Calu3 (cell line): ENCODE results near the gene OR2T29. TPM values are rescaled to one million over a fixed set of nuclear protein-coding genes. Genes with fewer than 3 reads are reported as not detected.
"Not testable (repeated sequence)": the region's sequence is repeated elsewhere in the genome, so short reads cannot be mapped to it uniquely, and the experiment has no call there.

Experiments used
- BruUV-seq: library from RNA; stranded (reverse); fragments of 400-500 nt; replicated peaks from 2 replicates; lab custom pipeline; 2021; lab: Mats Ljungman, UMichigan
- CTCF ChIA-PET: fragments of 300-600 bp; sonication (Branson Sonifier 250); formaldehyde crosslinking; loops from one replicate; lab custom pipeline; 2022; ENCODE audit warnings: antibody characterized with exemption; lab: Charles Lee
- DNase-seq: peaks from one replicate; pipeline ENCODE4 v3.0.0; 2022
- H3K27ac Mint-ChIP-seq: one replicate; pipeline ENCODE4 v1.8.0; 2022; ENCODE audit warnings: mixed read lengths; ENCODE audit not compliant: unreplicated experiment
- H3K27me3 Mint-ChIP-seq: one replicate; pipeline ENCODE4 v1.8.0; 2022; ENCODE audit warnings: mixed read lengths; ENCODE audit not compliant: unreplicated experiment
- H3K36me3 Mint-ChIP-seq: one replicate; pipeline ENCODE4 v1.8.0; 2022; ENCODE audit warnings: mild to moderate bottlenecking, moderate library complexity, mixed read lengths; ENCODE audit not compliant: insufficient read depth, unreplicated experiment
- H3K4me1 Mint-ChIP-seq: one replicate; pipeline ENCODE4 v1.8.0; 2022; ENCODE audit warnings: mild to moderate bottlenecking, low read depth, mixed read lengths; ENCODE audit not compliant: unreplicated experiment
- H3K4me3 Mint-ChIP-seq: one replicate; pipeline ENCODE4 v1.8.0; 2022; ENCODE audit warnings: mild to moderate bottlenecking, low read depth, moderate library complexity, mixed read lengths; ENCODE audit not compliant: unreplicated experiment
- H3K9me3 Mint-ChIP-seq: one replicate; pipeline ENCODE4 v1.8.0; 2022; ENCODE audit warnings: low read depth, mixed read lengths; ENCODE audit not compliant: unreplicated experiment
- intact Hi-C: fragments of 100-400 bp; cut with micrococcal nuclease; formaldehyde crosslinking; loops from one replicate; pipeline ENCODE4 v1.10.0; 2022; ENCODE audit not compliant: unreplicated experiment
- total RNA-seq: library from RNA; stranded (reverse); gene quantifications from 2 replicates; pipeline ENCODE4 v1.2.3, GENCODE V29; 2022
- TF ChIP-seq, protein P1 (sequence below): fragments of 200-600 bp; IDR thresholded peaks from one replicate; pipeline ENCODE4 v1.8.0; 2022; ENCODE audit warnings: antibody characterized with exemption; ENCODE audit not compliant: unreplicated experiment

The OR2T29 gene
- total RNA-seq, 1 experiment from 2014 or later: not detected

DNA sequence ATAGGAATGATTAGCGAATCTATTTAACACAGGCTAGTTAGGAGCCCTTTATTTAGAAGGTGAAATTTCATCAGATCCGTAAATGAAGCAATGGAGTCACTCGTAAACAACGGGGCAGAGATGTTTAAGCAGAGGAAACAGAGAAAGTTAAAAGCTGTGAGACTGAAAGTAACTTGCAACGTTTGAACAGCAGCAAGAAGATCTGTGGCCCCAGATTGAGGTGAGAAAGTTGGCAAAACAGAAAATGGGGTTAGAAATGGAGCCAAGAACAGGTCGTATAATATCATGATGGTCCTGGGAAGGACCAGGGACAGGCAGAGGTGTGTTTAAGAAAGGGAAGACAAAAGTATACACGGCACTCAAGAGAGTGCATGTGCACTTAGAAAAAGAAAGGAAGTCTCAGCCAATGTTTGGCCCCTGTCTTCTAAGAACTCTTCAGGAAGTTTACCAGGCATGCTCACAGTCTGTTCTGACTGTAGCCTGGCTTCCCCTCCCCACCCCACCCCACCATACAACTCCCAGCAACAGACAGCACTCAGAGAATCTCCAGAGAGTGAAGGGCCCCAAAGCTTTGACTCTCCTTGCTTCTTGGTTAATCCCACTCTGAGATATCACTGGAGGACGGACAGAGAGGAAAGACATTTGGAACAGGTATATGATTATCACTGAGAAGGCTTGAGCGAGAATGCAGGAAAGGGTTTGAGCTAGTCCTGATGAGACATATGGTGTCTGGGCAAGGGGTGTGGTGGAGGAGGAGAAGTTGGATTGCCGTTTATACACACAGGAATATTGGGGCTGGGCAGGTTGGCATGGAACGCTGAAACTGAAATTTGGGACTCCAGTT is 3.2 kb upstream of the OR2T29 start:
- H3K4me1 Mint-ChIP-seq, H3K27me3 Mint-ChIP-seq, CTCF ChIA-PET, BruUV-seq, H3K36me3 Mint-ChIP-seq, DNase-seq, H3K4me3 Mint-ChIP-seq, H3K27ac Mint-ChIP-seq, intact Hi-C loops: not testable (repeated sequence)
- peaks cover 10% of the 10 kb centered on the region for H3K9me3 Mint-ChIP-seq

DNA sequence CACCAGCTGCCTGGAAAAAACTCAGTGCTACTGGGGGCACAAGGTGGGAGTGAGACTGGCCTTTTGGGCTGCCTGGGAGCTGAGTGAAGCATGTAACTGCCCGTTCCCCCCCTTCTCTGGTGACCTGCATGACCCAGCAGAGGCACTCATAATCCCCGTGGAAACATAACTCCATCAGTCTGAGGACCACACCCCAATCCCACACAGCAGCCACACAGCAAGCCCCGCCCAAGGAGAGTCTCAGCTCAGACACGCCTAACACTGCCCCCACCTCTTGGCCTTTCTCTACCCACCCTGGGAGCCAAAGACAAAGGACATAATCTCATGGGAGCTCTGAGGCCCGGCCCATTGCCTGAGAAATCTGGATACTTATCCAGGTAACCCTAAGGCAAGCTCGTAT is 11.5 kb downstream of the OR2T29 start:
- H3K36me3 Mint-ChIP-seq, CTCF ChIA-PET, H3K27me3 Mint-ChIP-seq, H3K4me1 Mint-ChIP-seq, DNase-seq, intact Hi-C loops, BruUV-seq, H3K27ac Mint-ChIP-seq, H3K9me3 Mint-ChIP-seq, H3K4me3 Mint-ChIP-seq: not testable (repeated sequence)

- intact Hi-C loops, H3K27me3 Mint-ChIP-seq, H3K36me3 Mint-ChIP-seq, CTCF ChIA-PET, BruUV-seq, H3K27ac Mint-ChIP-seq, H3K4me1 Mint-ChIP-seq, H3K9me3 Mint-ChIP-seq, H3K4me3 Mint-ChIP-seq, DNase-seq: not testable (repeated sequence)
Measured at GRCh38 chr1:248547383-248547782, 15.2 kb downstream of the OR2T29 start.

DNA sequence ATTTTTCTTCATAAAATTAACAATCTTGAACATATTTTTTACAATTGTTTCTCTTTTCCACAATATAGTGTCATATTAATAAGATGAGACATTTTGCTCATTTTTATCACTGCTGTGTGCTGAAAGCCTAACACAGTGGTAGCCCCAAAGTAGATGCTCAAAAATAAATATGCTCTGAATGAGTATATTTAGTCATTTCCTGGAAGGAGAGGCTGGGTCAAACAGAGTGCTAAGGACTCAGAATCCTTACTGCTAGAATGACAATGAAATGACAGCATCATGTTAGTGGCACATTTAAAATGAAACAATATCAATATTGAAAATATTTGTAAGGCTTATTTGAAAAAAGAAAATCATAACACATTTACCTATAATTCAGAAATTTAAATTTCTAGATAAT is 25.1 kb downstream of the OR2T29 start:
- BruUV-seq, DNase-seq, H3K4me1 Mint-ChIP-seq, CTCF ChIA-PET, H3K9me3 Mint-ChIP-seq, H3K27me3 Mint-ChIP-seq, H3K4me3 Mint-ChIP-seq, H3K36me3 Mint-ChIP-seq, H3K27ac Mint-ChIP-seq, intact Hi-C loops: not testable (repeated sequence)

- intact Hi-C loops: no loop called here
- DNase-seq: no peak
- H3K27ac Mint-ChIP-seq: no peak overlapping the region
- CTCF ChIA-PET: no interaction called here
- BruUV-seq: no TSS peak
- peaks cover 3% of the 10 kb centered on the region for H3K9me3 Mint-ChIP-seq
- TF ChIP-seq, protein P1, sequence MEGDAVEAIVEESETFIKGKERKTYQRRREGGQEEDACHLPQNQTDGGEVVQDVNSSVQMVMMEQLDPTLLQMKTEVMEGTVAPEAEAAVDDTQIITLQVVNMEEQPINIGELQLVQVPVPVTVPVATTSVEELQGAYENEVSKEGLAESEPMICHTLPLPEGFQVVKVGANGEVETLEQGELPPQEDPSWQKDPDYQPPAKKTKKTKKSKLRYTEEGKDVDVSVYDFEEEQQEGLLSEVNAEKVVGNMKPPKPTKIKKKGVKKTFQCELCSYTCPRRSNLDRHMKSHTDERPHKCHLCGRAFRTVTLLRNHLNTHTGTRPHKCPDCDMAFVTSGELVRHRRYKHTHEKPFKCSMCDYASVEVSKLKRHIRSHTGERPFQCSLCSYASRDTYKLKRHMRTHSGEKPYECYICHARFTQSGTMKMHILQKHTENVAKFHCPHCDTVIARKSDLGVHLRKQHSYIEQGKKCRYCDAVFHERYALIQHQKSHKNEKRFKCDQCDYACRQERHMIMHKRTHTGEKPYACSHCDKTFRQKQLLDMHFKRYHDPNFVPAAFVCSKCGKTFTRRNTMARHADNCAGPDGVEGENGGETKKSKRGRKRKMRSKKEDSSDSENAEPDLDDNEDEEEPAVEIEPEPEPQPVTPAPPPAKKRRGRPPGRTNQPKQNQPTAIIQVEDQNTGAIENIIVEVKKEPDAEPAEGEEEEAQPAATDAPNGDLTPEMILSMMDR: no peak
- no peaks in the 10 kb centered on the region for H3K36me3 Mint-ChIP-seq
- no peaks in the 10 kb centered on the region for H3K27me3 Mint-ChIP-seq
- H3K4me3 Mint-ChIP-seq: no peak overlapping the region
- no peaks in the 10 kb centered on the region for H3K4me1 Mint-ChIP-seq
Measured at GRCh38 chr1:248521856-248522255, 40.7 kb downstream of the OR2T29 start.

DNA sequence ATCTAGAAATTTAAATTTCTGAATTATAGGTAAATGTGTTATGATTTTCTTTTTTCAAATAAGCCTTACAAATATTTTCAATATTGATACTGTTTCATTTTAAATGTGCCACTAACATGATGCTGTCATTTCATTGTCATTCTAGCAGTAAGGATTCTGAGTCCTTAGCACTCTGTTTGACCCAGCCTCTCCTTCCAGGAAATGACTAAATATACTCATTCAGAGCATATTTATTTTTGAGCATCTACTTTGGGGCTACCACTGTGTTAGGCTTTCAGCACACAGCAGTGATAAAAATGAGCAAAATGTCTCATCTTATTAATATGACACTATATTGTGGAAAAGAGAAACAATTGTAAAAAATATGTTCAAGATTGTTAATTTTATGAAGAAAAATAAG is 52.4 kb downstream of the OR2T29 start:
- H3K27ac Mint-ChIP-seq, BruUV-seq, DNase-seq, H3K4me1 Mint-ChIP-seq, intact Hi-C loops, H3K4me3 Mint-ChIP-seq, CTCF ChIA-PET, H3K27me3 Mint-ChIP-seq, H3K36me3 Mint-ChIP-seq, H3K9me3 Mint-ChIP-seq: not testable (repeated sequence)

DNA sequence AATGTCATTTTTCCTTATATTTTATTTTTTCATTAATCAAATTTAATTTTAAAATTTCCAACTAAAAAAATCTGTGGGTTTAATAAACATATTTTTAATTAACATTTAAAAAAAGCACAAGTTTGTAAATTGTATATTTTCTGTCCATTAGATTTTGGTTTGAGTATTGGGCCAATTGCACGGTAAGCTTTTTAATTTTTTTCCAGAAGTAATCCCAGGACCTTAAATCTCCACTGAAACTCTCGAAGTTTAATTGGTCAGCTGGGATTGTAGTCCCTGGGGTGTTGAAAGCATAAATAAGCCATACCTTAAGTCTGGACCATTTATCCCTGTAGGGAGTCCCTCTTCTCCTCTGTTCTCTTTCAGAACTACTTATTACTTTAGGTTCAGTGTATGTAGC is 54.8 kb downstream of the OR2T29 start, which contains the start of gene OR2G6:
OR2G6 (plus strand) TSS at position 301 of the 400 bp plus-strand sequence. CDS start 13,574 bp downstream, outside the sequence.
- H3K9me3 Mint-ChIP-seq, H3K36me3 Mint-ChIP-seq, H3K27ac Mint-ChIP-seq, DNase-seq, intact Hi-C loops, H3K4me1 Mint-ChIP-seq, BruUV-seq, H3K4me3 Mint-ChIP-seq, H3K27me3 Mint-ChIP-seq, CTCF ChIA-PET: not testable (repeated sequence)
